Smooth muscle cell (in vitro differentiated cells): ENCODE measurements around the gene HHIPL1. TPM values are rescaled to one million over a fixed set of nuclear protein-coding genes. Genes with fewer than 3 reads are reported as not detected.

Experiments used
- DNase-seq: peaks from one replicate; lab custom pipeline; 2025; ENCODE audit not compliant: unreplicated experiment; lab: John Stamatoyannopoulos, UW
- H2AFZ ChIP-seq: fragments of 200-600 bp; sonication (generic); 2 replicates; pipeline ENCODE4 v1.6.0; 2016; ENCODE audit warnings: antibody characterized with exemption, low read depth, mild to moderate bottlenecking
- H3F3A ChIP-seq: fragments of 200-600 bp; sonication (generic); 2 replicates; pipeline ENCODE4 v1.6.0; 2017; ENCODE audit warnings: antibody characterized with exemption, low read depth
- H3K27ac ChIP-seq: fragments of 200-600 bp; sonication (generic); 2 replicates; pipeline ENCODE4 v1.5.1; 2016; ENCODE audit warnings: low read depth, mild to moderate bottlenecking
- H3K27me3 ChIP-seq: fragments of 200-600 bp; sonication (generic); 2 replicates; pipeline ENCODE4 v1.6.1; 2016; ENCODE audit warnings: low read depth, mild to moderate bottlenecking
- H3K36me3 ChIP-seq: fragments of 200-600 bp; sonication (generic); 2 replicates; pipeline ENCODE4 v1.5.1; 2016; ENCODE audit warnings: low read depth
- H3K4me1 ChIP-seq: fragments of 200-600 bp; sonication (generic); 2 replicates; pipeline ENCODE4 v1.5.1; 2016; ENCODE audit warnings: low read depth
- H3K4me2 ChIP-seq: fragments of 200-600 bp; sonication (generic); 2 replicates; pipeline ENCODE4 v1.6.0; 2016; ENCODE audit warnings: mild to moderate bottlenecking
- H3K4me3 ChIP-seq: fragments of 200-600 bp; sonication (generic); 2 replicates; pipeline ENCODE4 v1.5.1; 2016; ENCODE audit warnings: mild to moderate bottlenecking
- H3K79me2 ChIP-seq: fragments of 200-600 bp; sonication (generic); 2 replicates; pipeline ENCODE4 v1.6.0; 2016; ENCODE audit warnings: low read depth, mild to moderate bottlenecking
- H3K9ac ChIP-seq: fragments of 200-600 bp; sonication (generic); 2 replicates; pipeline ENCODE4 v1.6.0; 2016; ENCODE audit warnings: low read depth
- H3K9me3 ChIP-seq: fragments of 200-600 bp; sonication (generic); replicated peaks from 2 replicates; pipeline ENCODE4 v1.5.1; 2016; ENCODE audit warnings: low read depth
- H4K20me1 ChIP-seq: fragments of 200-600 bp; sonication (generic); 2 replicates; pipeline ENCODE4 v1.6.0; 2016; ENCODE audit warnings: low read depth
- WGBS: methylation state at CpG from one replicate; pipeline ENCODE4 v1.1.7; 2016; ENCODE audit warnings: low lambda C conversion rate; 5-methylcytosine and 5-hydroxymethylcytosine counted together
- polyA plus RNA-seq: library from polyadenylated mRNA; unstranded; fragments of >200 nt; fragmentation: Nextera tagmentation; extraction: Ambion mirVana; gene quantifications from 2 replicates; pipeline ENCODE4 v1.2.1, GENCODE V29; 2016
- total RNA-seq: library from RNA; depleted of rRNA; stranded (reverse); fragments of >200 nt; gene quantifications from 2 replicates; pipeline ENCODE4 v1.2.3, GENCODE V29; 2014
- TF ChIP-seq, protein P1 (sequence below): fragments of 200-600 bp; sonication (generic); IDR thresholded peaks from 2 replicates; pipeline ENCODE4 v1.5.1; 2017; ENCODE audit warnings: borderline replicate concordance, mild to moderate bottlenecking, antibody characterized with exemption; ENCODE audit not compliant: insufficient read depth, poor library complexity, severe bottlenecking

The HHIPL1 gene
- total and polyA plus RNA-seq, 2 experiments from 2014 or later, result 9.6 to 11.9 TPM

DNA sequence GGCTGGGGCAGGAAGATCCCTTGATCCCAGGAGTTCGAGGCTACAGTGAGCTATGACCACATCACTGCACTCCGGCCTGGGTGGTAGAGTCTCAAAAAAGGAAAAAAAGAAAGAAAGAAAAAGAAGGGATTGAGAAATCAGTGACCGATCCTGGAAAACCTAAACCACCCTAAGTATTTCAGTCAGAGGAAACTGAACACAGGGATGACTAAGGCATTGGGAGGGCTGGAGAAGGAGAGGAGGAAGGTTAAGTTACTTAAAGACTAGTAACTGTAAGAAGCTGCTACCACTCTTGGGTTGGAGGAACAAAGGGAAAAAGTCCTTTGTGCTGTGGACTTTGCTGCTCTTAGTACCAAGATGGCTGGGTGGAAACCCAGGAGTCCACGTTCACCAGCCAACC lies 10.6 kb downstream of the HHIPL1 start:
- Histone ChIP-seq H3K27me3 (no peaks in the 10 kb centered on the region), H3F3A (no peaks in the 10 kb centered on the region), H3K4me3 (no peak overlapping the region), H3K4me2 (no peak overlapping the region), H3K36me3 (no peaks in the 10 kb centered on the region), H3K27ac (no peak overlapping the region), H3K4me1 (peaks cover 4% of the 10 kb centered on the region), H4K20me1 (no peaks in the 10 kb centered on the region), H3K79me2 (no peaks in the 10 kb centered on the region), H3K9me3 (no peaks in the 10 kb centered on the region), H3K9ac (no peak overlapping the region), H2AFZ (no peak overlapping the region)
- no peak for DNase-seq
- TF ChIP-seq, protein P1, sequence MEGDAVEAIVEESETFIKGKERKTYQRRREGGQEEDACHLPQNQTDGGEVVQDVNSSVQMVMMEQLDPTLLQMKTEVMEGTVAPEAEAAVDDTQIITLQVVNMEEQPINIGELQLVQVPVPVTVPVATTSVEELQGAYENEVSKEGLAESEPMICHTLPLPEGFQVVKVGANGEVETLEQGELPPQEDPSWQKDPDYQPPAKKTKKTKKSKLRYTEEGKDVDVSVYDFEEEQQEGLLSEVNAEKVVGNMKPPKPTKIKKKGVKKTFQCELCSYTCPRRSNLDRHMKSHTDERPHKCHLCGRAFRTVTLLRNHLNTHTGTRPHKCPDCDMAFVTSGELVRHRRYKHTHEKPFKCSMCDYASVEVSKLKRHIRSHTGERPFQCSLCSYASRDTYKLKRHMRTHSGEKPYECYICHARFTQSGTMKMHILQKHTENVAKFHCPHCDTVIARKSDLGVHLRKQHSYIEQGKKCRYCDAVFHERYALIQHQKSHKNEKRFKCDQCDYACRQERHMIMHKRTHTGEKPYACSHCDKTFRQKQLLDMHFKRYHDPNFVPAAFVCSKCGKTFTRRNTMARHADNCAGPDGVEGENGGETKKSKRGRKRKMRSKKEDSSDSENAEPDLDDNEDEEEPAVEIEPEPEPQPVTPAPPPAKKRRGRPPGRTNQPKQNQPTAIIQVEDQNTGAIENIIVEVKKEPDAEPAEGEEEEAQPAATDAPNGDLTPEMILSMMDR, result no peak
- 65% methylated on average over 4 of the region's 4 CpGs for WGBS

DNA sequence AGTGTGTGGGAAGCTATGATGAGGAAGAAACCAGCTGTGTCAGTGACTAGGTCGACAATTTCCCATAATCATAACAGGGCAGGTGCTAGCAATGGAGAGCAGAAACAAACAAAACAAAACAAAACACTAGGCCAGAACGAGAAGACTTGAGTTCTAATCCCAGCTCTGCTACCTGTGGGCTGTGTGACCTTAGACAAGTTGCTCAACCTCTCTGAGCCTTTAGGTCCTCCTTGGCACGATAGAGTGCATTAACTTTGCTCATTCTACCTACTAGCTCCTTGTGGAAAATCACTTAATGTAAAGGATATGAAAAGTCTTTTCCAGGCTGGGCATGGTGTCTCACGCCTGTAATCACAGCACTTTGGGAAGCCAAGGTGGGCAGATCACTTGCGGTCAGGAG lies 11.2 kb downstream of the HHIPL1 start:
- no peaks in the 10 kb centered on the region for H3K27me3 ChIP-seq
- peaks cover 7% of the 10 kb centered on the region for H3K4me1 ChIP-seq
- no peak for DNase-seq
- H3F3A ChIP-seq, result no peaks in the 10 kb centered on the region
- no peak overlapping the region for H3K27ac ChIP-seq
- WGBS, result 83% methylated on average over 5 of the region's 5 CpGs
- no peak overlapping the region for H3K4me2 ChIP-seq
- no peak overlapping the region for H3K4me3 ChIP-seq
- TF ChIP-seq, protein P1, result no peak
- H3K36me3 ChIP-seq, result no peaks in the 10 kb centered on the region
- H4K20me1 ChIP-seq, result no peaks in the 10 kb centered on the region
- no peak overlapping the region for H2AFZ ChIP-seq
- no peaks in the 10 kb centered on the region for H3K9me3 ChIP-seq
- H3K9ac ChIP-seq, result no peak overlapping the region
- H3K79me2 ChIP-seq, result no peaks in the 10 kb centered on the region

DNA sequence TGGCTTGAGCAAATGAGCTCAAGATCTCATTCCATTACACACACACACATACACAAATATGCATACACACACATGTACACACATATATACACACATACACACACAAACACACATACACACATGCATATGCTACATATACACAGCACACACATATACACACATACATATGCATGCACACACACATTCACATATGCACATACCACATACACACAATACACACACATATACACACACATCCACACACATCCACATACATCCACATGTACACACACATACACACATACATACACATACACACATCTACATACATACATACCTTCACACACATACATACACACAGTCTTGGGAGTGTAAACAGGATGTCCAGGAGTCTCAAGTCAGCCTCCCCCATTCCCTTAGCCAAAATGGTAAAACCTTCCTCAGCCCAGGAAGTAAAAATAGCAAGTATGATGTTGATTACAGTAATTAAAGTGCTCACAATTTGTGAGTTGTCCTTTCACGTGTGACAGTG lies 12.8 kb downstream of the HHIPL1 start:
- H3K36me3 ChIP-seq, result no peaks in the 10 kb centered on the region
- H3F3A ChIP-seq, result peaks cover 11% of the 10 kb centered on the region
- no peak overlapping the region for H3K9ac ChIP-seq
- no peak overlapping the region for H2AFZ ChIP-seq
- 66% methylated on average over 1 of the region's 1 CpG for WGBS
- H3K4me3 ChIP-seq, result no peak overlapping the region
- H4K20me1 ChIP-seq, result no peaks in the 10 kb centered on the region
- H3K27ac ChIP-seq, result no peak overlapping the region
- H3K27me3 ChIP-seq, result no peaks in the 10 kb centered on the region
- no peaks in the 10 kb centered on the region for H3K79me2 ChIP-seq
- DNase-seq, result no peak
- peaks cover 8% of the 10 kb centered on the region for H3K4me1 ChIP-seq
- no peaks in the 10 kb centered on the region for H3K9me3 ChIP-seq
- TF ChIP-seq, protein P1, result no peak
- H3K4me2 ChIP-seq, result no peak overlapping the region

DNA sequence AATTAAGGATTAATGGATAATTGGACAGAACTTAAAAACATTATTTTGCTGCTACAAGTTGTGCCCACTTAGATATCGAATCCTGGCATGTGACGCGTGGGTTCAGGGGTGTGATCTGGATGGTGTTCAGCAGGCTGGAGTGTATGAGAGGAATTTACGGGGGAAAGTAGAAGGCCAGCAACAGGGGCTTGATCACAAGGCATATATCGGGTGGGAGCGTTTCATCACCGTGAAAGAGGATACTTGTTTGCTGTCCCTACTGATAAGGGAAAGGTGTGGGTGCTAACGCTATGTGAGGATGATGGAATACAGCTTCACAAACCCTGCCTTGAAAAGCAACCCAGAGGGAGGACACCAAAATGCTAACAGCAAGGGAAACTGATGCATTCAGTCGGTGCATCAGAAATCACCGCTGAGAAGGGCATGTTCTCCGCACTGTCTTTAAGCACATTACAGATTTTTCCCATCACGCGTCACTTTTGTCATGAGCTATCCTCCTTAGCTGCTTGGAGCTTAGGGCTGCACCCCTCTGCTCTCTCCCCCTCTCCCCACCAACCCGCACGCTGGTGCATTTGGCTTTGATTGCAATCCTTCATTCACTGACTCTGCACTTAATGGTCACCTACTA lies 13.4 kb downstream of the HHIPL1 start:
- WGBS, result 68% methylated on average over 15 of the region's 15 CpGs
- H3K9ac ChIP-seq, result no peak overlapping the region
- TF ChIP-seq, protein P1, result no peak
- H4K20me1 ChIP-seq, result no peaks in the 10 kb centered on the region
- DNase-seq, result no peak
- H3K36me3 ChIP-seq, result no peaks in the 10 kb centered on the region
- H3K9me3 ChIP-seq, result no peaks in the 10 kb centered on the region
- H2AFZ ChIP-seq, result no peak overlapping the region
- peaks cover 14% of the 10 kb centered on the region for H3K4me1 ChIP-seq
- no peak overlapping the region for H3K4me2 ChIP-seq
- no peak overlapping the region for H3K27ac ChIP-seq
- no peaks in the 10 kb centered on the region for H3K27me3 ChIP-seq
- H3K4me3 ChIP-seq, result no peak overlapping the region
- H3F3A ChIP-seq, result peaks cover 15% of the 10 kb centered on the region
- no peaks in the 10 kb centered on the region for H3K79me2 ChIP-seq
